NCI-H2171 treated with DMSO at 0.1 percent for 48 hours (cell line): ENCODE data around the gene EVI5L.

Source experiments
- DNase-seq: peaks from one replicate; lab custom pipeline; 2025; lab: John Stamatoyannopoulos, UW

Gene EVI5L

GRCh38 chr19:7860714-7861618 lies 30.9 kb downstream of the EVI5L start:
- DNase-seq: no peak

GRCh38 chr19:7861619-7862412 lies 31.8 kb downstream of the EVI5L start:
- DNase-seq: no peak

GRCh38 chr19:7862413-7862951 lies 32.5 kb downstream of the EVI5L start:
- no peak for DNase-seq

- no peak for DNase-seq
Observed at GRCh38 chr19:7863157-7863970, 33.3 kb downstream of the EVI5L start.

GRCh38 chr19:7863971-7864689 lies 34.1 kb downstream of the EVI5L start:
- DNase-seq: no peak

- DNase-seq: no peak
Observed at GRCh38 chr19:7864690-7865074, 34.7 kb downstream of the EVI5L start.

GRCh38 chr19:7865262-7865911 lies 35.4 kb downstream of the EVI5L start:
- no peak for DNase-seq

GRCh38 chr19:7866399-7867091 lies 36.5 kb downstream of the EVI5L start:
- no peak for DNase-seq

- DNase-seq: no peak
Observed at GRCh38 chr19:7867092-7867844, 37.2 kb downstream of the EVI5L start.

GRCh38 chr19:7868326-7868670 lies 38.3 kb downstream of the EVI5L start:
- no peak for DNase-seq

GRCh38 chr19:7868671-7869452 lies 38.8 kb downstream of the EVI5L start:
- no peak for DNase-seq

GRCh38 chr19:7869453-7869909 lies 39.5 kb downstream of the EVI5L start:
- DNase-seq: no peak

GRCh38 chr19:7869910-7870511 lies 40.0 kb downstream of the EVI5L start:
- DNase-seq: no peak

GRCh38 chr19:7870571-7871436 lies 40.8 kb downstream of the EVI5L start:
- DNase-seq: peak; percentile 21

- peak; percentile 65 for DNase-seq
Observed at GRCh38 chr19:7871437-7872305, 41.7 kb downstream of the EVI5L start.
